ENCODE results near the gene MYO6.

The MYO6 gene

GRCh38 chr6:75766387-75766786 is 17.3 kb downstream of the MYO6 start:
- no peaks in the 10 kb centered on the region for H3K9me3 ChIP-seq (replicated peaks; ENCODE audit: low read length)
- no peak overlapping the region for H3K9ac ChIP-seq (ENCODE audit: low read depth, low read length)
- no peaks in the 10 kb centered on the region for H3K4me1 ChIP-seq (ENCODE audit: control insufficient read depth, insufficient read depth, low read length)
- no peak overlapping the region for H3K4me3 ChIP-seq (ENCODE audit: low read length)
- no peak overlapping the region for H3K4me2 ChIP-seq (ENCODE audit: low read length)
- H3K27me3 ChIP-seq (ENCODE audit: control insufficient read depth, insufficient read depth, low read length): no peaks in the 10 kb centered on the region
- H3K36me3 ChIP-seq (ENCODE audit: insufficient read depth, low read length): no peaks in the 10 kb centered on the region

GRCh38 chr6:75770844-75771243 is 21.8 kb downstream of the MYO6 start:
- H3K9ac ChIP-seq (ENCODE audit: low read depth, low read length): no peak overlapping the region
- no peaks in the 10 kb centered on the region for H3K4me1 ChIP-seq (ENCODE audit: control insufficient read depth, insufficient read depth, low read length)
- no peaks in the 10 kb centered on the region for H3K27me3 ChIP-seq (ENCODE audit: control insufficient read depth, insufficient read depth, low read length)
- no peak overlapping the region for H3K4me2 ChIP-seq (ENCODE audit: low read length)
- no peak overlapping the region for H3K4me3 ChIP-seq (ENCODE audit: low read length)
- no peaks in the 10 kb centered on the region for H3K9me3 ChIP-seq (replicated peaks; ENCODE audit: low read length)
- no peaks in the 10 kb centered on the region for H3K36me3 ChIP-seq (ENCODE audit: insufficient read depth, low read length)

- Histone ChIP-seq H3K36me3 (ENCODE audit: insufficient read depth, low read length) (no peaks in the 10 kb centered on the region), H3K4me2 (ENCODE audit: low read length) (no peak overlapping the region), H3K9me3 (replicated peaks; ENCODE audit: low read length) (no peaks in the 10 kb centered on the region), H3K4me1 (ENCODE audit: control insufficient read depth, insufficient read depth, low read length) (no peaks in the 10 kb centered on the region), H3K4me3 (ENCODE audit: low read length) (no peak overlapping the region), H3K9ac (ENCODE audit: low read depth, low read length) (no peak overlapping the region), H3K27me3 (ENCODE audit: control insufficient read depth, insufficient read depth, low read length) (no peaks in the 10 kb centered on the region)
These were observed 26.2 kb downstream of the MYO6 start for GRCh38 chr6:75775219-75775618.

GRCh38 chr6:75776461-75776860 is 27.4 kb downstream of the MYO6 start:
- Histone ChIP-seq H3K4me3 (ENCODE audit: low read length) (no peak overlapping the region), H3K4me2 (ENCODE audit: low read length) (no peak overlapping the region), H3K36me3 (ENCODE audit: insufficient read depth, low read length) (no peaks in the 10 kb centered on the region), H3K9me3 (replicated peaks; ENCODE audit: low read length) (no peaks in the 10 kb centered on the region), H3K9ac (ENCODE audit: low read depth, low read length) (no peak overlapping the region), H3K4me1 (ENCODE audit: control insufficient read depth, insufficient read depth, low read length) (no peaks in the 10 kb centered on the region), H3K27me3 (ENCODE audit: control insufficient read depth, insufficient read depth, low read length) (no peaks in the 10 kb centered on the region)

GRCh38 chr6:75778757-75779156 is 29.7 kb downstream of the MYO6 start:
- Histone ChIP-seq H3K4me1 (ENCODE audit: control insufficient read depth, insufficient read depth, low read length) (peaks cover 7% of the 10 kb centered on the region), H3K36me3 (ENCODE audit: insufficient read depth, low read length) (no peaks in the 10 kb centered on the region), H3K9me3 (replicated peaks; ENCODE audit: low read length) (no peaks in the 10 kb centered on the region), H3K4me3 (ENCODE audit: low read length) (no peak overlapping the region), H3K9ac (ENCODE audit: low read depth, low read length) (no peak overlapping the region), H3K4me2 (ENCODE audit: low read length) (no peak overlapping the region), H3K27me3 (ENCODE audit: control insufficient read depth, insufficient read depth, low read length) (no peaks in the 10 kb centered on the region)

- Histone ChIP-seq H3K9ac (ENCODE audit: low read depth, low read length) (no peak overlapping the region), H3K4me1 (ENCODE audit: control insufficient read depth, insufficient read depth, low read length) (peaks cover 7% of the 10 kb centered on the region), H3K27me3 (ENCODE audit: control insufficient read depth, insufficient read depth, low read length) (no peaks in the 10 kb centered on the region), H3K36me3 (ENCODE audit: insufficient read depth, low read length) (no peaks in the 10 kb centered on the region), H3K9me3 (replicated peaks; ENCODE audit: low read length) (no peaks in the 10 kb centered on the region), H3K4me3 (ENCODE audit: low read length) (no peak overlapping the region), H3K4me2 (ENCODE audit: low read length) (no peak overlapping the region)
These were observed 37.1 kb downstream of the MYO6 start for GRCh38 chr6:75786152-75786551.

- Histone ChIP-seq H3K4me2 (ENCODE audit: low read length) (no peak overlapping the region), H3K36me3 (ENCODE audit: insufficient read depth, low read length) (no peaks in the 10 kb centered on the region), H3K9me3 (replicated peaks; ENCODE audit: low read length) (no peaks in the 10 kb centered on the region), H3K4me1 (ENCODE audit: control insufficient read depth, insufficient read depth, low read length) (peaks cover 13% of the 10 kb centered on the region), H3K9ac (ENCODE audit: low read depth, low read length) (no peak overlapping the region), H3K4me3 (ENCODE audit: low read length) (no peak overlapping the region), H3K27me3 (ENCODE audit: control insufficient read depth, insufficient read depth, low read length) (no peaks in the 10 kb centered on the region)
These were observed 39.9 kb downstream of the MYO6 start for GRCh38 chr6:75788894-75789293.

GRCh38 chr6:75791881-75792280 is 42.8 kb downstream of the MYO6 start:
- Histone ChIP-seq H3K4me3 (ENCODE audit: low read length) (peak overlapping the region; percentile 12), H3K36me3 (ENCODE audit: insufficient read depth, low read length) (no peaks in the 10 kb centered on the region), H3K27me3 (ENCODE audit: control insufficient read depth, insufficient read depth, low read length) (no peaks in the 10 kb centered on the region), H3K4me2 (ENCODE audit: low read length) (peak overlapping the region; percentile 62), H3K4me1 (ENCODE audit: control insufficient read depth, insufficient read depth, low read length) (peaks cover 23% of the 10 kb centered on the region), H3K9me3 (replicated peaks; ENCODE audit: low read length) (no peaks in the 10 kb centered on the region), H3K9ac (ENCODE audit: low read depth, low read length) (no peak overlapping the region)

GRCh38 chr6:75794351-75794846 is 45.4 kb downstream of the MYO6 start:
- H3K9ac ChIP-seq (ENCODE audit: low read depth, low read length): no peak overlapping the region
- H3K4me2 ChIP-seq (ENCODE audit: low read length): no peak overlapping the region
- H3K27me3 ChIP-seq (ENCODE audit: control insufficient read depth, insufficient read depth, low read length): no peaks in the 10 kb centered on the region
- H3K4me3 ChIP-seq (ENCODE audit: low read length): no peak overlapping the region
- peaks cover 23% of the 10 kb centered on the region for H3K4me1 ChIP-seq (ENCODE audit: control insufficient read depth, insufficient read depth, low read length)
- no peaks in the 10 kb centered on the region for H3K9me3 ChIP-seq (replicated peaks; ENCODE audit: low read length)
- no peaks in the 10 kb centered on the region for H3K36me3 ChIP-seq (ENCODE audit: insufficient read depth, low read length)

GRCh38 chr6:75794954-75795739 is 46.1 kb downstream of the MYO6 start:
- Histone ChIP-seq H3K9ac (ENCODE audit: low read depth, low read length) (no peak overlapping the region), H3K4me2 (ENCODE audit: low read length) (peak overlapping the region; percentile 51), H3K4me1 (ENCODE audit: control insufficient read depth, insufficient read depth, low read length) (peaks cover 23% of the 10 kb centered on the region), H3K36me3 (ENCODE audit: insufficient read depth, low read length) (no peaks in the 10 kb centered on the region), H3K27me3 (ENCODE audit: control insufficient read depth, insufficient read depth, low read length) (no peaks in the 10 kb centered on the region), H3K9me3 (replicated peaks; ENCODE audit: low read length) (no peaks in the 10 kb centered on the region), H3K4me3 (ENCODE audit: low read length) (peak overlapping the region; percentile 28)

GRCh38 chr6:75796723-75797122 is 47.7 kb downstream of the MYO6 start:
- no peaks in the 10 kb centered on the region for H3K9me3 ChIP-seq (replicated peaks; ENCODE audit: low read length)
- H3K4me1 ChIP-seq (ENCODE audit: control insufficient read depth, insufficient read depth, low read length): peaks cover 18% of the 10 kb centered on the region
- H3K9ac ChIP-seq (ENCODE audit: low read depth, low read length): no peak overlapping the region
- H3K27me3 ChIP-seq (ENCODE audit: control insufficient read depth, insufficient read depth, low read length): no peaks in the 10 kb centered on the region
- no peak overlapping the region for H3K4me2 ChIP-seq (ENCODE audit: low read length)
- H3K4me3 ChIP-seq (ENCODE audit: low read length): no peak overlapping the region
- H3K36me3 ChIP-seq (ENCODE audit: insufficient read depth, low read length): no peaks in the 10 kb centered on the region

- Histone ChIP-seq H3K27me3 (ENCODE audit: control insufficient read depth, insufficient read depth, low read length) (no peaks in the 10 kb centered on the region), H3K4me3 (ENCODE audit: low read length) (no peak overlapping the region), H3K9ac (ENCODE audit: low read depth, low read length) (no peak overlapping the region), H3K4me2 (ENCODE audit: low read length) (no peak overlapping the region), H3K36me3 (ENCODE audit: insufficient read depth, low read length) (no peaks in the 10 kb centered on the region), H3K9me3 (replicated peaks; ENCODE audit: low read length) (no peaks in the 10 kb centered on the region), H3K4me1 (ENCODE audit: control insufficient read depth, insufficient read depth, low read length) (peaks cover 6% of the 10 kb centered on the region)
These were observed 51.1 kb downstream of the MYO6 start for GRCh38 chr6:75800133-75800532.

Measured in skeletal muscle satellite cell (primary cell).